ENCODE data around the gene RAB15.
A peak's percentile ranks its signal among the peaks of the same experiment; 100 is the strongest.
"Not testable (repeated sequence)": the region's sequence is repeated elsewhere in the genome, so short reads cannot be mapped to it uniquely, and the experiment has no call there.

The RAB15 gene

GRCh38 chr14:64937171-64937820 lies 34.8 kb downstream of the RAB15 start:
- DNase-seq, result no peak

GRCh38 chr14:64935508-64935907 lies 36.6 kb downstream of the RAB15 start:
- no peak for DNase-seq

GRCh38 chr14:64934338-64934929 lies 37.7 kb downstream of the RAB15 start:
- no peak for DNase-seq

GRCh38 chr14:64932231-64932630 lies 39.9 kb downstream of the RAB15 start:
- no peak for DNase-seq

- no peak for DNase-seq
These were observed 41.0 kb downstream of the RAB15 start for GRCh38 chr14:64931123-64931522.

GRCh38 chr14:64930085-64930843 lies 41.9 kb downstream of the RAB15 start:
- no peak for DNase-seq

GRCh38 chr14:64929014-64929359 lies 43.1 kb downstream of the RAB15 start:
- no peak for DNase-seq

- no peak for DNase-seq
These were observed 43.7 kb downstream of the RAB15 start for GRCh38 chr14:64928239-64929013.

- DNase-seq, result no peak
These were observed 45.1 kb downstream of the RAB15 start for GRCh38 chr14:64927031-64927430.

- no peak for DNase-seq
These were observed 45.6 kb downstream of the RAB15 start for GRCh38 chr14:64926398-64926995.

GRCh38 chr14:64923015-64923414 lies 49.1 kb downstream of the RAB15 start:
- DNase-seq, result no peak

- no peak for DNase-seq
These were observed 51.7 kb downstream of the RAB15 start for GRCh38 chr14:64920465-64920864.

GRCh38 chr14:64919618-64920017 lies 52.5 kb downstream of the RAB15 start:
- no peak for DNase-seq

GRCh38 chr14:64919215-64919614 lies 52.9 kb downstream of the RAB15 start:
- no peak for DNase-seq

- no peak for DNase-seq
These were observed 53.9 kb downstream of the RAB15 start for GRCh38 chr14:64918216-64918615.

- DNase-seq, result no peak
These were observed 56.3 kb downstream of the RAB15 start for GRCh38 chr14:64915797-64916196.

- DNase-seq, result no peak
These were observed 57.1 kb downstream of the RAB15 start for GRCh38 chr14:64915029-64915424.

GRCh38 chr14:64914237-64915028 lies 57.7 kb downstream of the RAB15 start, which contains the start of gene CHURC1:
Gene CHURC1 (plus strand): TSS chr14:64914455. CDS start chr14:64914496, 41 bp downstream.
- peak; percentile 97 for DNase-seq

- not testable (repeated sequence) for DNase-seq
These were observed 58.7 kb downstream of the RAB15 start for GRCh38 chr14:64913477-64913876.

GRCh38 chr14:64912261-64912660 lies 59.9 kb downstream of the RAB15 start:
- DNase-seq, result no peak

GRCh38 chr14:64910847-64911495 lies 61.2 kb downstream of the RAB15 start:
- DNase-seq, result no peak

- no peak for DNase-seq
These were observed 66.1 kb downstream of the RAB15 start for GRCh38 chr14:64906022-64906421.
